Adrenal gland (tissue), 12 donors: Measurements from ENCODE around the gene TDRD3. TPM values are rescaled to one million over a fixed set of nuclear protein-coding genes. Genes with fewer than 3 reads are reported as not detected.

Experiments
- DNase-seq, 7 donors: peaks; one replicate each; pipeline ENCODE4 v3.0.0-alpha.2; 2019 to 2020
- H3K27ac ChIP-seq, 5 donors: fragments of 200-600 bp; sonication (generic) in 4 of 5; 1 replicate in 3 of 5; 2 replicates in 2 of 5; pipeline versions ENCODE4 v1.5.1 to v1.8.0; 2016 to 2020; ENCODE audit warnings: mild to moderate bottlenecking in 1 of 5
- H3K27me3 ChIP-seq: fragments of 200-600 bp; 2 replicates; pipeline ENCODE4 v1.8.0; 2021
- H3K36me3 ChIP-seq, 2 donors: fragments of 200-600 bp; replicated peaks in 1 of 2; 1 replicate in 1 of 2; 2 replicates in 1 of 2; pipeline versions ENCODE4 v1.5.1 to v1.8.0; 2018 to 2022
- H3K4me1 ChIP-seq, 2 donors: fragments of 200-600 bp; replicated peaks in 1 of 2; 1 replicate in 1 of 2; 2 replicates in 1 of 2; pipeline versions ENCODE4 v1.5.1 to v1.8.0; 2018 to 2021
- H3K4me3 ChIP-seq, 4 donors: fragments of 200-600 bp; sonication (generic) in 3 of 4; one replicate each; pipeline ENCODE4 v1.5.1; 2016 to 2018
- H3K9me3 ChIP-seq, 3 donors: fragments of 200-600 bp; sonication (generic) in 1 of 3; replicated peaks in 1 of 3; 1 replicate in 2 of 3; 2 replicates in 1 of 3; pipeline versions ENCODE4 v1.5.1 to v1.8.0; 2016 to 2021
- POLR2A ChIP-seq, 2 donors: fragments of 450-650 bp; IDR thresholded peaks; one replicate each; pipeline ENCODE4 v1.6.1; 2017; ENCODE audit warnings: antibody characterized with exemption in 2 of 2, mild to moderate bottlenecking in 2 of 2, moderate library complexity in 1 of 2
- WGBS, 4 donors: extraction: QIAGEN DNeasy Blood & Tissue Kit in 2 of 4; methylation state at CpG; one replicate each; pipeline versions ENCODE4 v1.1.5 to v1.1.7; 2013 to 2017; 5-methylcytosine and 5-hydroxymethylcytosine counted together
- intact Hi-C, 2 donors: fragments of 100-400 bp; cut with DNase I; formaldehyde crosslinking; loops; one replicate each; pipeline versions ENCODE4 v1.14.1 to v1.15.0; 2022 to 2023
- polyA plus RNA-seq, 3 donors: library from polyadenylated mRNA; stranded (reverse); fragments of 200-250 nt in 2 of 3; fragments of 350-450 nt in 1 of 3; fragmentation: Illumina TruSeq in 1 of 3; extraction: RNeasy Lipid Tissue Mini Kit (QIAGEN cat#74804) in 1 of 3; gene quantifications; one replicate each; pipeline ENCODE4 v1.2.3, GENCODE V29; 2013 to 2014
- total RNA-seq, 9 donors: library from RNA; depleted of rRNA in 4 of 9; stranded (reverse); fragments of >200 nt in 4 of 9; fragments of 120-200 nt in 1 of 9; fragmentation: NEBNext Ultra II Directional in 1 of 9; extraction: Animal tissue kit (Norgen Biotek cat#: 25700) in 1 of 9; gene quantifications; one replicate each; pipeline versions ENCODE4 v1.1.0 to v1.2.4, GENCODE V29; 2013 to 2023
- TF ChIP-seq, protein P1 (sequence below), 6 experiments: fragments of 450-650 bp in 4 of 6; fragments of 200-600 bp in 2 of 6; sonication (generic) in 1 of 6; IDR thresholded peaks; 1 replicate in 5 of 6; 2 replicates in 1 of 6; pipeline versions ENCODE4 v1.5.1 to v1.8.0; 2016 to 2021; ENCODE audit warnings: antibody characterized with exemption in 6 of 6, mild to moderate bottlenecking in 2 of 6, moderate library complexity in 1 of 6
- donor health status: healthy with polysubstance abuse.
- donor health status: Bipolar disorder and iron deficiency.
- donor health status: DM: yes; HTN: yes; CAD: no.
- donor health status: DM: no; HTN: no; CAD: no.
- donor health status: DM: no; HTN: no; CAD: no.
- donor health status: DM: yes; HTN: yes; CAD: no.

Gene TDRD3
- total and polyA plus RNA-seq, 12 donors, result 6.6 to 30.5 (median 21.6) TPM

DNA sequence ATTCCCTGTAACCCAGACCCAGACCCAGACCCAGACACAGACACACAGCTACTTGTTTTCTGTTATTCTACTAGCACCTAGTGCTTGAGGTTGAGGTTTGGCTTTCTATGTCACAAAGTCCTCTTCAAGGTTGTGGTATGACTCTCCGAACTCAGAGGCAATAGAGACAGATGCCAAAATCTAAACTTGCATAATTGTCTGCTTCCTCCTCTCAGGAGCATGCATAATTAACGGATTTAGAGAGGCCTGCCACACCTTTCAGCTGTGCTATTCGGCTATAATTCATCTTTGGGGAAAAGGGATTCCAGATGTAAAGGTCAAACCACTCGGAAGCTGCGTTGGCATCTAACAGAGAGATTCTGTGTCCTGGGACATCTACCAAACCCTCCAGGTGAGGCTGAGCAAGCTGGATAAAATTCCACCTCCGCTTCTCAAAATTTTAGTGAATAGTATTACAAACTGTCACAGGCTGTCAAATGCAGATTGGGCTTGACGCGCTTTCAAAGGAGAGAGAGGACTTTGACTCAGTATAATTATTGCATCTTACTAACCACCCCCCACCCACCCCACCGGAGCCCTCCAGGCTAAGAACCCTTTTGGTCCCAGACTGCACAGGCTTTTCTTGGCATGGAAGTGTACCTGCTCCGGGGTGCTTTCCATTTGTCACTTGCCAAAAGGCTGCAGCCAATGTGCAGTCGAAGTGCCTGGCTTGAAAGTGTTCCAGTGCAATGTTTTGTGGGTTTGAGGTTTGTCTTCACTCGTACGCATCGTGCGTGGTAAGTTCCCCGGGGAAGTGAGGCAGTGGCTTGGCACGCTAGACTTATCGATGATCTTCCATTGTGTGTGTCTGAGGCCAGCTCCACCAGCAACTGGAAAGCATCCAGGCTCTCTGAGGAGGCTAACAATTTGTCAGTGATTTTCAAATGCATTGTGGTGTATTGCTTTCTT lies 194.1 kb downstream of the TDRD3 start:
- WGBS, 4 donors, result 67 to 75% (median 70%) methylated on average over 16 to 18 of the region's 18 CpGs

DNA sequence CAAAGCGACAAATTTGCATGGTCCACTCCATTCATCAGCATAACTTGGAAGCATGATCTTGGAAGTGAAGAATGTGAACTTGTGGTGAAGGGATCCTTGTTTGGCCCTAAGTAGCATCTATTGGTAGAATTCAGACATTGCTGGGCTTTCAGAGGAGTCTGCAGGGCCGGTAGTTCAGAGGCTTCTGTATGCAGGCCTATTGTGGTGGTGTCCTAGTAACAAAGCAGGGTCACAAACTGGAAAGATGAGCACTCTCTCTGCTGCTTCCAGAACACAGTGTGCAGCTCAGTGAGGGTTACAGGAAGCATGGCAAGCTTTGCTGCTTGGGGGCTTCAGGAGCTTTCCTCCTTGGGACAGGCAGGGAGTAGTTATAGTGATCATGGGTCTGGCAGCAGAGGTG lies 206.0 kb downstream of the TDRD3 start:
- no peak for TF ChIP-seq POLR2A (IDR thresholded peaks at IDR 0.05)
- TF ChIP-seq, protein P1, sequence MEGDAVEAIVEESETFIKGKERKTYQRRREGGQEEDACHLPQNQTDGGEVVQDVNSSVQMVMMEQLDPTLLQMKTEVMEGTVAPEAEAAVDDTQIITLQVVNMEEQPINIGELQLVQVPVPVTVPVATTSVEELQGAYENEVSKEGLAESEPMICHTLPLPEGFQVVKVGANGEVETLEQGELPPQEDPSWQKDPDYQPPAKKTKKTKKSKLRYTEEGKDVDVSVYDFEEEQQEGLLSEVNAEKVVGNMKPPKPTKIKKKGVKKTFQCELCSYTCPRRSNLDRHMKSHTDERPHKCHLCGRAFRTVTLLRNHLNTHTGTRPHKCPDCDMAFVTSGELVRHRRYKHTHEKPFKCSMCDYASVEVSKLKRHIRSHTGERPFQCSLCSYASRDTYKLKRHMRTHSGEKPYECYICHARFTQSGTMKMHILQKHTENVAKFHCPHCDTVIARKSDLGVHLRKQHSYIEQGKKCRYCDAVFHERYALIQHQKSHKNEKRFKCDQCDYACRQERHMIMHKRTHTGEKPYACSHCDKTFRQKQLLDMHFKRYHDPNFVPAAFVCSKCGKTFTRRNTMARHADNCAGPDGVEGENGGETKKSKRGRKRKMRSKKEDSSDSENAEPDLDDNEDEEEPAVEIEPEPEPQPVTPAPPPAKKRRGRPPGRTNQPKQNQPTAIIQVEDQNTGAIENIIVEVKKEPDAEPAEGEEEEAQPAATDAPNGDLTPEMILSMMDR (IDR thresholded peaks at IDR 0.05), result no peak
- H3K4me3 ChIP-seq, result no peak overlapping the region
- DNase-seq, result no peak
- H3K4me1 ChIP-seq, result no peaks in the 10 kb centered on the region
- no peaks in the 10 kb centered on the region for H3K9me3 ChIP-seq
- H3K36me3 ChIP-seq, result no peaks in the 10 kb centered on the region
- H3K27ac ChIP-seq, result no peak overlapping the region
- H3K27me3 ChIP-seq, result no peaks in the 10 kb centered on the region
- 63 to 83% (median 78%) methylated on average over 2 of the region's 2 CpGs for WGBS, 4 donors
- intact Hi-C loops, result no loop called here

More for the DNA sequence above, 194.1 kb downstream of the TDRD3 start:
- no peak overlapping the region for H3K4me3 ChIP-seq
- no peaks in the 10 kb centered on the region for H3K36me3 ChIP-seq
- H3K4me1 ChIP-seq, result no peaks in the 10 kb centered on the region
- TF ChIP-seq, protein P1 (IDR thresholded peaks at IDR 0.05), result no peak
- no peak for TF ChIP-seq POLR2A (IDR thresholded peaks at IDR 0.05)
- H3K27ac ChIP-seq, result no peak overlapping the region
- no peaks in the 10 kb centered on the region for H3K27me3 ChIP-seq
- H3K9me3 ChIP-seq, result no peaks in the 10 kb centered on the region
- DNase-seq, result no peak
- intact Hi-C loops, result no loop called here

DNA sequence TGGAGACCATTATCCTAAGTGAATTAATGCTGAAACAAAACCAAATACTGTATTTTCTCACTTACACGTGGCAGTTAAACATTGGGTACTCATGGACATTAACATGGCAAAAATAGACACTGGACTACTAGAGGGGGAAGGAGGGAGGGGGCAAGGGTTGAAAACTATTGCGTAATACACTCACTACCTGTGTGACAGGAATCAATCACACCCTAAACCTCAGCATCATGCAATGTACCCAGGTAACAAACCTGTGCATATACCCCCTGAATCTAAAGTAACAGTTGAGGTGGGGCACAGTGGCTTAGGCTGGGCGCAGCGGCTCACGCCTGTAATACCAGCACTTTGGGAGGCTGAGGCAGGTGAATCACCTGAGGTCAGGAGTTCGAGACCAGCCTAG lies 207.0 kb downstream of the TDRD3 start:
- TF ChIP-seq, protein P1 (IDR thresholded peaks at IDR 0.05), result no peak
- no peak for TF ChIP-seq POLR2A (IDR thresholded peaks at IDR 0.05)
- Histone ChIP-seq H3K4me3 (no peak overlapping the region), H3K4me1 (no peaks in the 10 kb centered on the region), H3K9me3 (no peaks in the 10 kb centered on the region), H3K27ac (no peak overlapping the region), H3K27me3 (no peaks in the 10 kb centered on the region), H3K36me3 (no peaks in the 10 kb centered on the region)
- 68 to 87% (median 81%) methylated on average over 6 of the region's 6 CpGs for WGBS, 4 donors
- DNase-seq, result no peak
- intact Hi-C loops, result no loop called here

DNA sequence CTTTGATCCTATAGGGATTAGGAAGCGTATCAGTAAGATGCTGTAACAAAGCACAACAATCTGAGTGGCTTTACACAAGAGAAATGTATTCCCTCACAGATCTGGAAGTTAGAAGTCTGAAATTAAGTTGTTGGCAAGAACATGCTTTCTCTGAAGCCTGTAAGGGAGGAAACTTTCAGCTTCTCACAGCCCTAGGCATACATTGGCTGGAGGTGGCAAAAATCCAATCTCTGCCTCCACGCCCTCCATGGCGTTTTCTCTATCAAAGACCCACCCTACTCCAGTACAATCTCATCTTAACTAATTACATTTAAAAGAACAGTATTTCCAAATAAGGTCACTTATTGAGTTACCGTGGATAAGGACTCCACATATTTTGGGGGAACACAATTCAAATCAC lies 211.9 kb downstream of the TDRD3 start:
- WGBS, 4 donors, result 81 to 87% (median 83%) methylated on average over 4 of the region's 4 CpGs
- no peak overlapping the region for H3K27ac ChIP-seq
- TF ChIP-seq, protein P1 (IDR thresholded peaks at IDR 0.05), result no peak
- TF ChIP-seq POLR2A (IDR thresholded peaks at IDR 0.05), result no peak
- H3K9me3 ChIP-seq, result no peaks in the 10 kb centered on the region
- no peak overlapping the region for H3K4me3 ChIP-seq
- no peaks in the 10 kb centered on the region for H3K27me3 ChIP-seq
- H3K4me1 ChIP-seq, result no peaks in the 10 kb centered on the region
- DNase-seq, result no peak
- no peaks in the 10 kb centered on the region for H3K36me3 ChIP-seq
- intact Hi-C loops, result no loop called here
